Fibroblast of upper back skin (primary cell): ENCODE results near the gene AUTS2.
"Not testable (repeated sequence)": the region's sequence is repeated elsewhere in the genome, so short reads cannot be mapped to it uniquely, and the experiment has no call there.

Experiments
- DNase-seq: peaks from one replicate; pipeline ENCODE4 v3.0.0-alpha.2; 2013

The AUTS2 gene

GRCh38 chr7:70364393-70364792 is 766.1 kb downstream of the AUTS2 start:
- DNase-seq = not testable (repeated sequence)

- no peak for DNase-seq
Observed at GRCh38 chr7:70371652-70372051, 773.4 kb downstream of the AUTS2 start.

- no peak for DNase-seq
Observed at GRCh38 chr7:70372768-70373515, 774.7 kb downstream of the AUTS2 start.

GRCh38 chr7:70374772-70375533 is 776.7 kb downstream of the AUTS2 start:
- peak; percentile 32 for DNase-seq

- DNase-seq = peak; percentile 29
Observed at GRCh38 chr7:70376561-70377031, 778.3 kb downstream of the AUTS2 start.

- no peak for DNase-seq
Observed at GRCh38 chr7:70377957-70378356, 779.7 kb downstream of the AUTS2 start.

- no peak for DNase-seq
Observed at GRCh38 chr7:70379210-70379609, 780.9 kb downstream of the AUTS2 start.

GRCh38 chr7:70380421-70381015 is 782.2 kb downstream of the AUTS2 start:
- peak; percentile 75 for DNase-seq

GRCh38 chr7:70383066-70383782 is 784.9 kb downstream of the AUTS2 start:
- no peak for DNase-seq

- no peak for DNase-seq
Observed at GRCh38 chr7:70384024-70384423, 785.7 kb downstream of the AUTS2 start.

- peak; percentile 76 for DNase-seq
Observed at GRCh38 chr7:70384891-70385290, 786.6 kb downstream of the AUTS2 start.

GRCh38 chr7:70387217-70387616 is 788.9 kb downstream of the AUTS2 start:
- DNase-seq = no peak

- DNase-seq = peak; percentile 21
Observed at GRCh38 chr7:70389531-70390151, 791.4 kb downstream of the AUTS2 start.

- peak; percentile 63 for DNase-seq
Observed at GRCh38 chr7:70390251-70390650, 792.0 kb downstream of the AUTS2 start.

GRCh38 chr7:70392256-70392876 is 794.1 kb downstream of the AUTS2 start:
- DNase-seq = peak; percentile 58

GRCh38 chr7:70392877-70393435 is 794.7 kb downstream of the AUTS2 start:
- DNase-seq = no peak

- peak; percentile 40 for DNase-seq
Observed at GRCh38 chr7:70393956-70394355, 795.7 kb downstream of the AUTS2 start.

GRCh38 chr7:70400829-70401380 is 802.6 kb downstream of the AUTS2 start:
- DNase-seq = no peak

- no peak for DNase-seq
Observed at GRCh38 chr7:70402069-70402468, 803.8 kb downstream of the AUTS2 start.

- peak; percentile 13 for DNase-seq
Observed at GRCh38 chr7:70405241-70405640, 807.0 kb downstream of the AUTS2 start.

- DNase-seq = peak; percentile 81
Observed at GRCh38 chr7:70406186-70406949, 808.1 kb downstream of the AUTS2 start.
